Naive B cell (primary cell): ENCODE data around the gene SCMH1. TPM values are rescaled to one million over a fixed set of nuclear protein-coding genes. Genes with fewer than 3 reads are reported as not detected.

Experiments
- ATAC-seq, 2 donors: fragments of 150-1000 bp; cut with Tn5 transposase; 2 replicates each; pipeline ENCODE4 v1.10.0; 2021; ENCODE audit warnings: low read depth in 2 of 2, mild to moderate bottlenecking in 2 of 2, moderate library complexity in 2 of 2
- DNase-seq: peaks from one replicate; pipeline ENCODE4 v3.0.0; 2022
- H3K27ac Mint-ChIP-seq, 6 donors: one replicate each; pipeline ENCODE4 v1.8.0; 2020 to 2022; ENCODE audit warnings: mild to moderate bottlenecking in 6 of 6, mixed read lengths in 6 of 6, moderate library complexity in 5 of 6, inconsistent platforms in 2 of 6
- H3K27me3 Mint-ChIP-seq, 3 donors: one replicate each; pipeline ENCODE4 v1.8.0; 2021 to 2022; ENCODE audit warnings: mixed read lengths in 3 of 3, mild to moderate bottlenecking in 1 of 3
- H3K36me3 Mint-ChIP-seq, 2 donors: one replicate each; pipeline ENCODE4 v1.8.0; 2020 to 2022; ENCODE audit warnings: mixed read lengths in 2 of 2, inconsistent platforms in 1 of 2, mild to moderate bottlenecking in 1 of 2
- H3K4me1 Mint-ChIP-seq, 3 donors: one replicate each; pipeline ENCODE4 v1.8.0; 2020 to 2022; ENCODE audit warnings: mixed read lengths in 3 of 3, inconsistent platforms in 1 of 3, mild to moderate bottlenecking in 1 of 3, moderate library complexity in 1 of 3
- H3K4me3 Mint-ChIP-seq, 8 donors: one replicate each; pipeline ENCODE4 v1.8.0; 2020 to 2022; ENCODE audit warnings: mild to moderate bottlenecking in 8 of 8, mixed read lengths in 8 of 8, moderate library complexity in 8 of 8, inconsistent platforms in 2 of 8
- H3K9me3 Mint-ChIP-seq, 7 donors: one replicate each; pipeline ENCODE4 v1.8.0; 2020 to 2022; ENCODE audit warnings: mixed read lengths in 7 of 7, mild to moderate bottlenecking in 5 of 7, inconsistent platforms in 2 of 7, moderate library complexity in 1 of 7
- polyA plus RNA-seq, 6 donors: library from polyadenylated mRNA; unstranded; fragments of 300-500 nt; fragmentation: Illumina TruSeq; gene quantifications; one replicate each; pipeline ENCODE4 v1.2.3, GENCODE V29; 2021; ENCODE audit warnings: low read depth in 6 of 6

SCMH1 gene
- polyA plus RNA-seq, 6 donors from 2014 or later: 2.1 to 16.9 (median 6.2) TPM

GRCh38 chr1:41173651-41174050 is 68.5 kb downstream of the SCMH1 start:
- H3K36me3 Mint-ChIP-seq: peaks cover 0 to 12% of the 10 kb centered on the region in 2 donors

GRCh38 chr1:41171266-41171874 is 70.7 kb downstream of the SCMH1 start:
- Mint-ChIP-seq H3K9me3 (peaks cover 0 to 31% (median 23%) of the 10 kb centered on the region in 7 donors), H3K27me3 (no peaks in the 10 kb centered on the region), H3K4me3 (peak overlapping the region in 7 of 8 donors; percentile 60 to 82 (median 68)), H3K27ac (peak overlapping the region in 3 of 6 donors; percentile 9 to 23 (median 12)), H3K36me3 (peaks cover 0 to 25% of the 10 kb centered on the region in 2 donors), H3K4me1 (peaks cover 30 to 46% (median 35%) of the 10 kb centered on the region in 3 donors)
- ATAC-seq (no peak), DNase-seq (no peak)

More at GRCh38 chr1:41173651-41174050, 68.5 kb downstream of the SCMH1 start:
- Mint-ChIP-seq H3K27ac (no peak overlapping the region), H3K27me3 (no peaks in the 10 kb centered on the region), H3K9me3 (peaks cover 0 to 17% (median 9%) of the 10 kb centered on the region in 7 donors), H3K4me1 (peaks cover 31 to 46% (median 37%) of the 10 kb centered on the region in 3 donors), H3K4me3 (peak overlapping the region in 1 of 8 donors; percentile 17)
- no peak for ATAC-seq
- DNase-seq: no peak

GRCh38 chr1:41169799-41170180 is 72.3 kb downstream of the SCMH1 start:
- Mint-ChIP-seq H3K36me3 (peaks cover 0 to 25% of the 10 kb centered on the region in 2 donors), H3K4me1 (peaks cover 30 to 46% (median 35%) of the 10 kb centered on the region in 3 donors), H3K27me3 (no peaks in the 10 kb centered on the region), H3K27ac (no peak overlapping the region), H3K9me3 (peaks cover 0 to 32% (median 22%) of the 10 kb centered on the region in 7 donors), H3K4me3 (no peak overlapping the region)
- ATAC-seq (no peak), DNase-seq (no peak)

GRCh38 chr1:41169066-41169798 is 72.9 kb downstream of the SCMH1 start:
- no peak for DNase-seq
- Mint-ChIP-seq H3K27me3 (no peaks in the 10 kb centered on the region), H3K4me3 (no peak overlapping the region), H3K9me3 (peaks cover 0 to 32% (median 22%) of the 10 kb centered on the region in 7 donors), H3K27ac (no peak overlapping the region), H3K36me3 (peaks cover 0 to 25% of the 10 kb centered on the region in 2 donors), H3K4me1 (peaks cover 30 to 44% (median 35%) of the 10 kb centered on the region in 3 donors)
- ATAC-seq: no peak

- H3K9me3 Mint-ChIP-seq: peaks cover 0 to 32% (median 22%) of the 10 kb centered on the region in 7 donors
- H3K27me3 Mint-ChIP-seq: no peaks in the 10 kb centered on the region
- H3K4me1 Mint-ChIP-seq: peaks cover 21 to 30% (median 24%) of the 10 kb centered on the region in 3 donors
- DNase-seq (no peak), ATAC-seq (no peak)
- H3K36me3 Mint-ChIP-seq: peaks cover 0 to 25% of the 10 kb centered on the region in 2 donors
- H3K4me3 Mint-ChIP-seq: no peak overlapping the region
- peak overlapping the region in 2 of 6 donors; percentile 49 to 56 for H3K27ac Mint-ChIP-seq
Measured at GRCh38 chr1:41167667-41168066, 74.4 kb downstream of the SCMH1 start.

- no peak overlapping the region for H3K4me3 Mint-ChIP-seq
- H3K9me3 Mint-ChIP-seq: peaks cover 0 to 29% (median 17%) of the 10 kb centered on the region in 7 donors
- no peaks in the 10 kb centered on the region for H3K27me3 Mint-ChIP-seq
- no peak for ATAC-seq
- no peak for DNase-seq
- H3K4me1 Mint-ChIP-seq: peaks cover 0 to 3% (median 0%) of the 10 kb centered on the region in 3 donors
- H3K36me3 Mint-ChIP-seq: peaks cover 0 to 17% of the 10 kb centered on the region in 2 donors
- H3K27ac Mint-ChIP-seq: peak overlapping the region in 1 of 6 donors; percentile 31
Measured at GRCh38 chr1:41164727-41165126, 77.4 kb downstream of the SCMH1 start.

- Mint-ChIP-seq H3K27ac (no peak overlapping the region), H3K27me3 (no peaks in the 10 kb centered on the region), H3K36me3 (peaks cover 0 to 9% of the 10 kb centered on the region in 2 donors), H3K9me3 (peaks cover 0 to 15% (median 2%) of the 10 kb centered on the region in 7 donors), H3K4me1 (no peaks in the 10 kb centered on the region), H3K4me3 (no peak overlapping the region)
- DNase-seq (no peak), ATAC-seq (no peak)
Measured at GRCh38 chr1:41162441-41162840, 79.7 kb downstream of the SCMH1 start.

GRCh38 chr1:41161846-41162245 is 80.3 kb downstream of the SCMH1 start:
- Mint-ChIP-seq H3K9me3 (peaks cover 0 to 9% (median 0%) of the 10 kb centered on the region in 7 donors), H3K4me3 (no peak overlapping the region), H3K4me1 (no peaks in the 10 kb centered on the region), H3K27ac (no peak overlapping the region), H3K27me3 (no peaks in the 10 kb centered on the region), H3K36me3 (peaks cover 0 to 8% of the 10 kb centered on the region in 2 donors)
- ATAC-seq (no peak), DNase-seq (no peak)

- DNase-seq (no peak), ATAC-seq (no peak)
- Mint-ChIP-seq H3K9me3 (peaks cover 0 to 2% (median 0%) of the 10 kb centered on the region in 7 donors), H3K4me1 (no peaks in the 10 kb centered on the region), H3K4me3 (no peak overlapping the region), H3K36me3 (peaks cover 0 to 8% of the 10 kb centered on the region in 2 donors), H3K27me3 (no peaks in the 10 kb centered on the region), H3K27ac (no peak overlapping the region)
Measured at GRCh38 chr1:41160498-41161110, 81.5 kb downstream of the SCMH1 start.

GRCh38 chr1:41158966-41159365 is 83.1 kb downstream of the SCMH1 start:
- no peak for ATAC-seq
- Mint-ChIP-seq H3K4me3 (no peak overlapping the region), H3K4me1 (no peaks in the 10 kb centered on the region), H3K27ac (no peak overlapping the region), H3K9me3 (no peaks in the 10 kb centered on the region), H3K27me3 (no peaks in the 10 kb centered on the region), H3K36me3 (peaks cover 4 to 8% of the 10 kb centered on the region in 2 donors)
- DNase-seq: no peak

GRCh38 chr1:41158147-41158875 is 83.8 kb downstream of the SCMH1 start:
- no peak for DNase-seq
- Mint-ChIP-seq H3K27ac (peak overlapping the region in 1 of 6 donors; percentile 18), H3K36me3 (peaks cover 4 to 8% of the 10 kb centered on the region in 2 donors), H3K4me1 (no peaks in the 10 kb centered on the region), H3K9me3 (no peaks in the 10 kb centered on the region), H3K27me3 (no peaks in the 10 kb centered on the region), H3K4me3 (no peak overlapping the region)
- ATAC-seq: no peak

GRCh38 chr1:41155105-41155504 is 87.0 kb downstream of the SCMH1 start:
- H3K27ac Mint-ChIP-seq: no peak overlapping the region

GRCh38 chr1:41153750-41154274 is 88.3 kb downstream of the SCMH1 start:
- DNase-seq (no peak), ATAC-seq (no peak)
- no peaks in the 10 kb centered on the region for H3K9me3 Mint-ChIP-seq
- H3K27me3 Mint-ChIP-seq: no peaks in the 10 kb centered on the region
- peaks cover 16 to 20% of the 10 kb centered on the region in 2 donors for H3K36me3 Mint-ChIP-seq
- H3K4me3 Mint-ChIP-seq: no peak overlapping the region
- H3K27ac Mint-ChIP-seq: no peak overlapping the region
- H3K4me1 Mint-ChIP-seq: no peaks in the 10 kb centered on the region

More at GRCh38 chr1:41155105-41155504, 87.0 kb downstream of the SCMH1 start:
- H3K9me3 Mint-ChIP-seq: no peaks in the 10 kb centered on the region
- no peaks in the 10 kb centered on the region for H3K27me3 Mint-ChIP-seq
- H3K4me1 Mint-ChIP-seq: no peaks in the 10 kb centered on the region
- no peak overlapping the region for H3K4me3 Mint-ChIP-seq
- ATAC-seq: no peak
- no peak for DNase-seq
- H3K36me3 Mint-ChIP-seq: peaks cover 4 to 8% of the 10 kb centered on the region in 2 donors
